ENCODE data around the gene BNC2. TPM values are rescaled to one million over a fixed set of nuclear protein-coding genes. Genes with fewer than 3 reads are reported as not detected.

Gene BNC2
- total RNA-seq, 1 experiment from 2014 or later, result 0.20 TPM

- intact Hi-C loops (cut with micrococcal nuclease; ENCODE audit: unreplicated experiment), result no loop called here
- Histone ChIP-seq H3K36me3 (ENCODE audit: control insufficient read depth, insufficient read depth, low read length) (no peaks in the 10 kb centered on the region), H3K9me3 (no peaks in the 10 kb centered on the region), H3K4me1 (no peaks in the 10 kb centered on the region), H3K27me3 (replicated peaks; ENCODE audit: control insufficient read depth, insufficient read depth, low read length) (no peaks in the 10 kb centered on the region), H3K4me3 (ENCODE audit: low read depth, low read length) (no peak overlapping the region)
- TF ChIP-seq, protein P1, sequence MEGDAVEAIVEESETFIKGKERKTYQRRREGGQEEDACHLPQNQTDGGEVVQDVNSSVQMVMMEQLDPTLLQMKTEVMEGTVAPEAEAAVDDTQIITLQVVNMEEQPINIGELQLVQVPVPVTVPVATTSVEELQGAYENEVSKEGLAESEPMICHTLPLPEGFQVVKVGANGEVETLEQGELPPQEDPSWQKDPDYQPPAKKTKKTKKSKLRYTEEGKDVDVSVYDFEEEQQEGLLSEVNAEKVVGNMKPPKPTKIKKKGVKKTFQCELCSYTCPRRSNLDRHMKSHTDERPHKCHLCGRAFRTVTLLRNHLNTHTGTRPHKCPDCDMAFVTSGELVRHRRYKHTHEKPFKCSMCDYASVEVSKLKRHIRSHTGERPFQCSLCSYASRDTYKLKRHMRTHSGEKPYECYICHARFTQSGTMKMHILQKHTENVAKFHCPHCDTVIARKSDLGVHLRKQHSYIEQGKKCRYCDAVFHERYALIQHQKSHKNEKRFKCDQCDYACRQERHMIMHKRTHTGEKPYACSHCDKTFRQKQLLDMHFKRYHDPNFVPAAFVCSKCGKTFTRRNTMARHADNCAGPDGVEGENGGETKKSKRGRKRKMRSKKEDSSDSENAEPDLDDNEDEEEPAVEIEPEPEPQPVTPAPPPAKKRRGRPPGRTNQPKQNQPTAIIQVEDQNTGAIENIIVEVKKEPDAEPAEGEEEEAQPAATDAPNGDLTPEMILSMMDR (IDR thresholded peaks at IDR 0.05; ENCODE audit: insufficient read depth in 1 of 2, low read depth in 1 of 2, low read length in 1 of 2, severe bottlenecking in 1 of 2, unreplicated experiment in 1 of 2), result no peak
- H3K4me3 Mint-ChIP-seq (ENCODE audit: unreplicated experiment), result no peak overlapping the region
- H3K27ac Mint-ChIP-seq (ENCODE audit: unreplicated experiment), result no peak overlapping the region
- BruUV-seq (replicated peaks), result no TSS peak
- ChIA-PET POLR2A (no interaction called here), CTCF (no interaction called here)
- H3K27me3 Mint-ChIP-seq (ENCODE audit: insufficient read depth, unreplicated experiment), result peaks cover 5% of the 10 kb centered on the region
- H3K36me3 Mint-ChIP-seq (ENCODE audit: insufficient read depth, unreplicated experiment), result peaks cover 4% of the 10 kb centered on the region
- no peak for DNase-seq
- peaks cover 16% of the 10 kb centered on the region for H3K9me3 Mint-ChIP-seq (ENCODE audit: unreplicated experiment)
- no peaks in the 10 kb centered on the region for H3K4me1 Mint-ChIP-seq (ENCODE audit: low read depth, unreplicated experiment)
Observed at GRCh38 chr9:16364347-16364746, 506.1 kb downstream of the BNC2 start.

DNA sequence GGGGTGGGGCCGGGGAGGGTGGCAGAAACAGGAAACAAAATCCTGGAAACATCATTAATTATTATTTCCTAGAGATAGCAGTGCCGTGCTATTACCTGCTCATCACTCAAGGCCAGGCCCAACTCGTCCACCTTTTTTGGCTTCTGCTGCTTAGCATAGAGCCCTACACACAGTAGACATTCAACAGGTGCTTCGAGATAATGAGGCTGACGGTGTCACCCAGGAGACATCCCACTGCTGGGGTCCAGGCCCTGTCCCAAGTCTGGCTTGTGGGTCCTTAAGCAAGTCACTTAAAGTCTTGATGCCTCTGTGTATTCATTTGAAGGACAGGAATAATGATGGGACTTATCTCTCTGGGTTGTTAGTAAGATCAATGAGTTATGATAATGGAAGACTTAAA is 506.6 kb downstream of the BNC2 start:
- BruUV-seq (replicated peaks), result no TSS peak
- ChIA-PET CTCF (no interaction called here), POLR2A (no interaction called here)
- intact Hi-C loops (cut with micrococcal nuclease; ENCODE audit: unreplicated experiment), result no loop called here
- Mint-ChIP-seq H3K4me1 (ENCODE audit: low read depth, unreplicated experiment) (no peaks in the 10 kb centered on the region), H3K9me3 (ENCODE audit: unreplicated experiment) (peaks cover 16% of the 10 kb centered on the region), H3K36me3 (ENCODE audit: insufficient read depth, unreplicated experiment) (peaks cover 4% of the 10 kb centered on the region), H3K4me3 (ENCODE audit: unreplicated experiment) (no peak overlapping the region), H3K27me3 (ENCODE audit: insufficient read depth, unreplicated experiment) (peaks cover 5% of the 10 kb centered on the region), H3K27ac (ENCODE audit: unreplicated experiment) (no peak overlapping the region)
- Histone ChIP-seq H3K4me1 (no peaks in the 10 kb centered on the region), H3K4me3 (ENCODE audit: low read depth, low read length) (no peak overlapping the region), H3K27me3 (replicated peaks; ENCODE audit: control insufficient read depth, insufficient read depth, low read length) (no peaks in the 10 kb centered on the region), H3K9me3 (no peaks in the 10 kb centered on the region), H3K36me3 (ENCODE audit: control insufficient read depth, insufficient read depth, low read length) (no peaks in the 10 kb centered on the region)
- TF ChIP-seq, protein P1 (IDR thresholded peaks at IDR 0.05; ENCODE audit: insufficient read depth in 1 of 2, low read depth in 1 of 2, low read length in 1 of 2, severe bottlenecking in 1 of 2, unreplicated experiment in 1 of 2), result no peak
- DNase-seq, result no peak

GRCh38 chr9:16363073-16363781 is 507.2 kb downstream of the BNC2 start:
- intact Hi-C loops (cut with micrococcal nuclease; ENCODE audit: unreplicated experiment), result no loop called here
- Mint-ChIP-seq H3K27ac (ENCODE audit: unreplicated experiment) (no peak overlapping the region), H3K36me3 (ENCODE audit: insufficient read depth, unreplicated experiment) (peaks cover 4% of the 10 kb centered on the region), H3K9me3 (ENCODE audit: unreplicated experiment) (peaks cover 16% of the 10 kb centered on the region), H3K4me3 (ENCODE audit: unreplicated experiment) (no peak overlapping the region), H3K27me3 (ENCODE audit: insufficient read depth, unreplicated experiment) (peaks cover 5% of the 10 kb centered on the region), H3K4me1 (ENCODE audit: low read depth, unreplicated experiment) (no peaks in the 10 kb centered on the region)
- Histone ChIP-seq H3K4me1 (no peaks in the 10 kb centered on the region), H3K27me3 (replicated peaks; ENCODE audit: control insufficient read depth, insufficient read depth, low read length) (no peaks in the 10 kb centered on the region), H3K4me3 (ENCODE audit: low read depth, low read length) (no peak overlapping the region), H3K36me3 (ENCODE audit: control insufficient read depth, insufficient read depth, low read length) (no peaks in the 10 kb centered on the region), H3K9me3 (no peaks in the 10 kb centered on the region)
- POLR2A ChIA-PET, result no interaction called here
- no TSS peak for BruUV-seq (replicated peaks)
- DNase-seq, result no peak
- CTCF ChIA-PET, result no interaction called here
- TF ChIP-seq, protein P1 (IDR thresholded peaks at IDR 0.05; ENCODE audit: insufficient read depth in 1 of 2, low read depth in 1 of 2, low read length in 1 of 2, severe bottlenecking in 1 of 2, unreplicated experiment in 1 of 2), result no peak

Data from Caco-2 (cell line).